HG03066 (cell line): Measurements from ENCODE around the gene DEFB131B.
"Not testable (repeated sequence)": the region's sequence is repeated elsewhere in the genome, so short reads cannot be mapped to it uniquely, and the experiment has no call there.

Experiments
- ATAC-seq: cut with Tn5 transposase; IDR thresholded peaks from one replicate; pipeline ENCODE4 v1.9.1; 2021; ENCODE audit warnings: low read depth; ENCODE audit not compliant: unreplicated experiment

DEFB131B gene

GRCh38 chr11:71910775-71911174 lies 32.5 kb downstream of the DEFB131B start:
- not testable (repeated sequence) for ATAC-seq

- ATAC-seq: not testable (repeated sequence)
Measured at GRCh38 chr11:71911321-71911985, 33.2 kb downstream of the DEFB131B start.

- not testable (repeated sequence) for ATAC-seq
Measured at GRCh38 chr11:71911986-71912340, 33.7 kb downstream of the DEFB131B start.

- ATAC-seq: no peak
Measured at GRCh38 chr11:71913756-71914526, 35.7 kb downstream of the DEFB131B start.

GRCh38 chr11:71914617-71915189 lies 36.5 kb downstream of the DEFB131B start:
- no peak for ATAC-seq

GRCh38 chr11:71917646-71918140 lies 39.4 kb downstream of the DEFB131B start:
- ATAC-seq: no peak

GRCh38 chr11:71927820-71928736 lies 49.8 kb downstream of the DEFB131B start, which contains the start of gene XNDC1N:
Gene XNDC1N (minus strand): TSS chr11:71928594. CDS start chr11:71923353, 5,241 bp downstream.
- ATAC-seq: peak; percentile 63

GRCh38 chr11:71928737-71929443 lies 50.6 kb downstream of the DEFB131B start, which contains the start of gene RNF121:
Gene RNF121 (plus strand): TSS chr11:71929046. CDS start chr11:71929062, 16 bp downstream.
- peak; percentile 78 for ATAC-seq

GRCh38 chr11:71929491-71929890 lies 51.2 kb downstream of the DEFB131B start:
- ATAC-seq: no peak

- ATAC-seq: no peak
Measured at GRCh38 chr11:71930556-71931244, 52.4 kb downstream of the DEFB131B start.

- ATAC-seq: no peak
Measured at GRCh38 chr11:71931245-71931602, 53.0 kb downstream of the DEFB131B start.

GRCh38 chr11:71933141-71933933 lies 55.1 kb downstream of the DEFB131B start:
- no peak for ATAC-seq
